Uterus (tissue), 2 donors: ENCODE measurements around the gene BBS7.

ENCODE experiments used
- CTCF ChIP-seq, 4 experiments: fragments of 200-600 bp in 2 of 4; fragments of 450-650 bp in 2 of 4; sonication (generic) in 2 of 4; IDR thresholded peaks; one replicate each; pipeline ENCODE4 v1.5.1; 2016 to 2019; ENCODE audit warnings: antibody characterized with exemption in 4 of 4, mild to moderate bottlenecking in 2 of 4, moderate library complexity in 1 of 4
- POLR2A ChIP-seq, 2 donors: fragments of 450-650 bp; IDR thresholded peaks; one replicate each; pipeline ENCODE4 v1.6.1; 2016; ENCODE audit warnings: antibody characterized with exemption in 2 of 2, mild to moderate bottlenecking in 1 of 2, moderate library complexity in 1 of 2

- peak in 1 of 4 experiments; percentile 2 for TF ChIP-seq CTCF (IDR thresholded peaks at IDR 0.05)
- peak; percentile 21 to 23 for TF ChIP-seq POLR2A (IDR thresholded peaks at IDR 0.05)
Observed at GRCh38 chr4:121823505-121824170, 46.6 kb downstream of the BBS7 start, which contains the start of gene CCNA2.
